Measurements from ENCODE around the gene HABP2. TPM values are rescaled to one million over a fixed set of nuclear protein-coding genes. Genes with fewer than 3 reads are reported as not detected.

HABP2 gene
- total RNA-seq, 1 donor from 2014 or later, result 112 TPM

GRCh38 chr10:113563306-113564088, 10.6 kb downstream of the HABP2 start:
- Mint-ChIP-seq H3K36me3 (ENCODE audit: insufficient read depth) (peaks cover 4% of the 10 kb centered on the region), H3K27ac (peak overlapping the region; percentile 86), H3K9me3 (ENCODE audit: low read depth) (no peaks in the 10 kb centered on the region), H3K27me3 (no peaks in the 10 kb centered on the region), H3K4me1 (ENCODE audit: low read depth) (peaks cover 20% of the 10 kb centered on the region), H3K4me3 (ENCODE audit: low read depth) (peak overlapping the region; percentile 62)
- peak; percentile 97 for TF ChIP-seq CTCF (IDR thresholded peaks at IDR 0.05; ENCODE audit: unreplicated experiment)
- peak; percentile 75 for DNase-seq (ENCODE audit: low spot score, unreplicated experiment)

- DNase-seq (ENCODE audit: low spot score, unreplicated experiment), result no peak
- no peak overlapping the region for H3K27ac Mint-ChIP-seq
- H3K4me3 Mint-ChIP-seq (ENCODE audit: low read depth), result no peak overlapping the region
- H3K27me3 Mint-ChIP-seq, result no peaks in the 10 kb centered on the region
- H3K4me1 Mint-ChIP-seq (ENCODE audit: low read depth), result peaks cover 20% of the 10 kb centered on the region
- no peak for TF ChIP-seq CTCF (IDR thresholded peaks at IDR 0.05; ENCODE audit: unreplicated experiment)
- H3K9me3 Mint-ChIP-seq (ENCODE audit: low read depth), result no peaks in the 10 kb centered on the region
- peaks cover 6% of the 10 kb centered on the region for H3K36me3 Mint-ChIP-seq (ENCODE audit: insufficient read depth)
Observed at GRCh38 chr10:113565364-113565763, 12.5 kb downstream of the HABP2 start.

GRCh38 chr10:113566888-113567287, 14.0 kb downstream of the HABP2 start:
- no peak for DNase-seq (ENCODE audit: low spot score, unreplicated experiment)
- TF ChIP-seq CTCF (IDR thresholded peaks at IDR 0.05; ENCODE audit: unreplicated experiment), result no peak
- Mint-ChIP-seq H3K27ac (no peak overlapping the region), H3K27me3 (no peaks in the 10 kb centered on the region), H3K9me3 (ENCODE audit: low read depth) (no peaks in the 10 kb centered on the region), H3K4me1 (ENCODE audit: low read depth) (peaks cover 17% of the 10 kb centered on the region), H3K4me3 (ENCODE audit: low read depth) (no peak overlapping the region), H3K36me3 (ENCODE audit: insufficient read depth) (peaks cover 13% of the 10 kb centered on the region)

- peaks cover 18% of the 10 kb centered on the region for H3K36me3 Mint-ChIP-seq (ENCODE audit: insufficient read depth)
- H3K27me3 Mint-ChIP-seq, result no peaks in the 10 kb centered on the region
- no peak for TF ChIP-seq CTCF (IDR thresholded peaks at IDR 0.05; ENCODE audit: unreplicated experiment)
- H3K4me1 Mint-ChIP-seq (ENCODE audit: low read depth), result peaks cover 8% of the 10 kb centered on the region
- H3K27ac Mint-ChIP-seq, result no peak overlapping the region
- no peaks in the 10 kb centered on the region for H3K9me3 Mint-ChIP-seq (ENCODE audit: low read depth)
- H3K4me3 Mint-ChIP-seq (ENCODE audit: low read depth), result no peak overlapping the region
- no peak for DNase-seq (ENCODE audit: low spot score, unreplicated experiment)
Observed at GRCh38 chr10:113569576-113569975, 16.7 kb downstream of the HABP2 start.

GRCh38 chr10:113572520-113573290, 19.9 kb downstream of the HABP2 start:
- H3K4me3 Mint-ChIP-seq (ENCODE audit: low read depth), result no peak overlapping the region
- peaks cover 7% of the 10 kb centered on the region for H3K4me1 Mint-ChIP-seq (ENCODE audit: low read depth)
- H3K9me3 Mint-ChIP-seq (ENCODE audit: low read depth), result no peaks in the 10 kb centered on the region
- H3K27ac Mint-ChIP-seq, result no peak overlapping the region
- H3K27me3 Mint-ChIP-seq, result no peaks in the 10 kb centered on the region
- H3K36me3 Mint-ChIP-seq (ENCODE audit: insufficient read depth), result peaks cover 24% of the 10 kb centered on the region
- no peak for TF ChIP-seq CTCF (IDR thresholded peaks at IDR 0.05; ENCODE audit: unreplicated experiment)
- no peak for DNase-seq (ENCODE audit: low spot score, unreplicated experiment)
